Gastrocnemius medialis (tissue), 4 donors: Measurements from ENCODE around the gene COL28A1.

Experiments
- CTCF ChIP-seq, 5 experiments: fragments of 450-650 bp in 3 of 5; fragments of 200-600 bp in 2 of 5; sonication (generic) in 2 of 5; IDR thresholded peaks in 4 of 5; conservative IDR thresholded peaks in 1 of 5; 1 replicate in 4 of 5; 2 replicates in 1 of 5; pipeline ENCODE4 v1.5.1; 2016 to 2019; ENCODE audit warnings: antibody characterized with exemption in 5 of 5, mild to moderate bottlenecking in 3 of 5, moderate library complexity in 3 of 5
- POLR2A ChIP-seq, 2 donors: fragments of 450-650 bp; IDR thresholded peaks; one replicate each; pipeline ENCODE4 v1.6.1; 2017; ENCODE audit warnings: antibody characterized with exemption in 2 of 2, mild to moderate bottlenecking in 2 of 2, moderate library complexity in 2 of 2

DNA sequence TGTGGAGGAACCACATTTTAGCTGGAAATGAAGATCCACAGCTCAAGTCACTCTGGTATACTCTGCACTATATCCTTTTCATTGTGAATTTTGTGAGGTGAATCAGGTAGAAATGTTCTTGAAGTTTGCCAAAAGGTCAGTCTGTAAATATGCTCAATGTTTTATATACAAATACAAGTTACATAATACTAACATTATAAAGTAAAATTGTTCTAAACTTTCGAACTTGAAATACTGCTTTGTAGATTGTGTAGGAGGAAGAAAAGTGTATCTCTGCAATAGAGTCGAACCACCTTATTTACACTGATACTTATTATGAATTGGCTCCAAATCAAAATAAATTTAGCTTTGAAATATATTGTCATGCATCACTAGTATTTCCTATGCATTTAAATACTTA lies 38.0 kb upstream of the COL28A1 start:
- TF ChIP-seq CTCF (IDR thresholded peaks at IDR 0.05 in 4 of 5, conservative IDR thresholded peaks at IDR 0.05 in 1 of 5): no peak
- no peak for TF ChIP-seq POLR2A (IDR thresholded peaks at IDR 0.05)
